ENCODE measurements around the gene MYH16. TPM values are rescaled to one million over a fixed set of nuclear protein-coding genes. Genes with fewer than 3 reads are reported as not detected.

The MYH16 gene
- total and polyA plus RNA-seq, 4 donors, result 0.26 TPM; not detected in 3

GRCh38 chr7:99255463-99255862 lies 17.2 kb upstream of the MYH16 start:
- Histone ChIP-seq H3K4me1 (ENCODE audit: control insufficient read depth, insufficient read depth, low read length) (no peaks in the 10 kb centered on the region), H3K27me3 (ENCODE audit: control insufficient read depth, insufficient read depth, low read length) (peaks cover 4% of the 10 kb centered on the region), H3K36me3 (ENCODE audit: control insufficient read depth, insufficient read depth, low read length) (no peaks in the 10 kb centered on the region), H3K9me3 (ENCODE audit: control insufficient read depth, insufficient read depth, low read length) (no peaks in the 10 kb centered on the region), H3K4me3 (ENCODE audit: low read depth, low read length) (no peak overlapping the region), H3K27ac (ENCODE audit: low read depth, low read length) (no peak overlapping the region)
- DNase-seq (ENCODE audit: low read depth in 4 of 6, low spot score in 6 of 6), result no peak
- 63% methylated on average over 4 of the region's 4 CpGs for WGBS (ENCODE audit: insufficient coverage)

- Histone ChIP-seq H3K4me1 (ENCODE audit: control insufficient read depth, insufficient read depth, low read length) (no peaks in the 10 kb centered on the region), H3K9me3 (ENCODE audit: control insufficient read depth, insufficient read depth, low read length) (no peaks in the 10 kb centered on the region), H3K4me3 (ENCODE audit: low read depth, low read length) (no peak overlapping the region), H3K36me3 (ENCODE audit: control insufficient read depth, insufficient read depth, low read length) (no peaks in the 10 kb centered on the region), H3K27ac (ENCODE audit: low read depth, low read length) (no peak overlapping the region), H3K27me3 (ENCODE audit: control insufficient read depth, insufficient read depth, low read length) (peaks cover 4% of the 10 kb centered on the region)
- WGBS (ENCODE audit: insufficient coverage), result 93% methylated on average over 9 of the region's 10 CpGs
- DNase-seq (ENCODE audit: low read depth in 4 of 6, low spot score in 6 of 6), result no peak
Measured at GRCh38 chr7:99257065-99257464, 15.6 kb upstream of the MYH16 start.

- no peak overlapping the region for H3K4me3 ChIP-seq (ENCODE audit: low read depth, low read length)
- WGBS (ENCODE audit: insufficient coverage), result 93% methylated on average over 6 of the region's 7 CpGs
Measured at GRCh38 chr7:99257675-99258074, 15.0 kb upstream of the MYH16 start.

GRCh38 chr7:99258501-99258900 lies 14.1 kb upstream of the MYH16 start:
- Histone ChIP-seq H3K9me3 (ENCODE audit: control insufficient read depth, insufficient read depth, low read length) (no peaks in the 10 kb centered on the region), H3K27ac (ENCODE audit: low read depth, low read length) (no peak overlapping the region), H3K27me3 (ENCODE audit: control insufficient read depth, insufficient read depth, low read length) (no peaks in the 10 kb centered on the region), H3K36me3 (ENCODE audit: control insufficient read depth, insufficient read depth, low read length) (no peaks in the 10 kb centered on the region), H3K4me3 (ENCODE audit: low read depth, low read length) (no peak overlapping the region), H3K4me1 (ENCODE audit: control insufficient read depth, insufficient read depth, low read length) (no peaks in the 10 kb centered on the region)
- DNase-seq (ENCODE audit: low read depth in 4 of 6, low spot score in 6 of 6), result no peak
- no CpG with 5 or more reads among the region's 2 CpGs for WGBS (ENCODE audit: insufficient coverage)

More at GRCh38 chr7:99257675-99258074, 15.0 kb upstream of the MYH16 start:
- no peak for DNase-seq (ENCODE audit: low read depth in 4 of 6, low spot score in 6 of 6)
- Histone ChIP-seq H3K27me3 (ENCODE audit: control insufficient read depth, insufficient read depth, low read length) (no peaks in the 10 kb centered on the region), H3K36me3 (ENCODE audit: control insufficient read depth, insufficient read depth, low read length) (no peaks in the 10 kb centered on the region), H3K9me3 (ENCODE audit: control insufficient read depth, insufficient read depth, low read length) (no peaks in the 10 kb centered on the region), H3K27ac (ENCODE audit: low read depth, low read length) (no peak overlapping the region), H3K4me1 (ENCODE audit: control insufficient read depth, insufficient read depth, low read length) (no peaks in the 10 kb centered on the region)

DNA sequence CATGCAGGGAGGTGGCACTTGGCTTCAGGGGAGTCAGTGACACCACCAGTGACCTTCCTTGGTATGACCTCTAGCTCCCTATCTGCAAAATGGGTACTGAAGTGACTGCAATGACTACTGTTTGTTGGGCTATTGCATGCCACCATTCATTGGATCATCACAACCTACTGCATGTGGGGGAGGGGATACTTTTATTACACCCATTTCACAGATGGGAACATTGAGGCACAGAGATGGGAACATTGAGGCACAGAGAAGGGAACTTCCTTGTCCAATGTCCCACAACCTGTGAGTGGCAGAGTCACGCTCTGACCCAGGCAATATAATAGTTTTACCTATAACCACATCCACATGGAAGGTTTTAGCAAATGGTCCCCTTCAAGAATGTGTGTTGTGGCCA lies 12.2 kb upstream of the MYH16 start:
- no CpG with 5 or more reads among the region's 1 CpG for WGBS (ENCODE audit: insufficient coverage)
- H3K27me3 ChIP-seq (ENCODE audit: control insufficient read depth, insufficient read depth, low read length), result no peaks in the 10 kb centered on the region
- no peak for DNase-seq (ENCODE audit: low read depth in 4 of 6, low spot score in 6 of 6)
- H3K4me3 ChIP-seq (ENCODE audit: low read depth, low read length), result no peak overlapping the region
- no peaks in the 10 kb centered on the region for H3K4me1 ChIP-seq (ENCODE audit: control insufficient read depth, insufficient read depth, low read length)
- no peak overlapping the region for H3K27ac ChIP-seq (ENCODE audit: low read depth, low read length)
- H3K9me3 ChIP-seq (ENCODE audit: control insufficient read depth, insufficient read depth, low read length), result no peaks in the 10 kb centered on the region
- no peaks in the 10 kb centered on the region for H3K36me3 ChIP-seq (ENCODE audit: control insufficient read depth, insufficient read depth, low read length)

- Histone ChIP-seq H3K27me3 (ENCODE audit: control insufficient read depth, insufficient read depth, low read length) (no peaks in the 10 kb centered on the region), H3K9me3 (ENCODE audit: control insufficient read depth, insufficient read depth, low read length) (no peaks in the 10 kb centered on the region), H3K36me3 (ENCODE audit: control insufficient read depth, insufficient read depth, low read length) (no peaks in the 10 kb centered on the region), H3K27ac (ENCODE audit: low read depth, low read length) (no peak overlapping the region), H3K4me3 (ENCODE audit: low read depth, low read length) (no peak overlapping the region), H3K4me1 (ENCODE audit: control insufficient read depth, insufficient read depth, low read length) (no peaks in the 10 kb centered on the region)
- DNase-seq (ENCODE audit: low read depth in 4 of 6, low spot score in 6 of 6), result no peak
- WGBS (ENCODE audit: insufficient coverage), result 83% methylated on average over 4 of the region's 6 CpGs
Measured at GRCh38 chr7:99261646-99262045, 11.0 kb upstream of the MYH16 start.

GRCh38 chr7:99265848-99266480 lies 6.7 kb upstream of the MYH16 start:
- Histone ChIP-seq H3K36me3 (ENCODE audit: control insufficient read depth, insufficient read depth, low read length) (no peaks in the 10 kb centered on the region), H3K4me1 (ENCODE audit: control insufficient read depth, insufficient read depth, low read length) (no peaks in the 10 kb centered on the region), H3K9me3 (ENCODE audit: control insufficient read depth, insufficient read depth, low read length) (no peaks in the 10 kb centered on the region), H3K27ac (ENCODE audit: low read depth, low read length) (no peak overlapping the region), H3K4me3 (ENCODE audit: low read depth, low read length) (no peak overlapping the region), H3K27me3 (ENCODE audit: control insufficient read depth, insufficient read depth, low read length) (no peaks in the 10 kb centered on the region)
- no peak for DNase-seq (ENCODE audit: low read depth in 4 of 6, low spot score in 6 of 6)
- WGBS (ENCODE audit: insufficient coverage), result 80% methylated on average over 3 of the region's 4 CpGs

DNA sequence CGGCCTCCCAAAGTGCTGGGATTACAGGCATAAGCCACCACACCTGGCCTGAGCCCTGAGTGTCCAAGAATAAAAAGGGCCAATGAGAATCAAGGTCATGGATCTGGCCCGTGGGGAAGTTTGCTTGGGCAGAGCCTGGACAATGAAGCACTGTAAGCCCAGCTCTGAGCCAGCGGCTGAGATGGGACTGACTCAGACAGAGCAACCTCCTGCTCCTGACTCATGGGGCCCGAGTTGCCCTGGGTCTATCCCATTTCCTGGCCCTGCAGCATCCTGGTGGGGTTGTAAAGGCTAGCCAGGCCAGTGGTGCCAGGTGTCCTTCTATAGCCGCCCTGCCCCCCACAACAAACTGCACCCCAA lies 5.2 kb upstream of the MYH16 start:
- Histone ChIP-seq H3K4me1 (ENCODE audit: control insufficient read depth, insufficient read depth, low read length) (no peaks in the 10 kb centered on the region), H3K27me3 (ENCODE audit: control insufficient read depth, insufficient read depth, low read length) (no peaks in the 10 kb centered on the region), H3K27ac (ENCODE audit: low read depth, low read length) (no peak overlapping the region), H3K4me3 (ENCODE audit: low read depth, low read length) (no peak overlapping the region), H3K9me3 (ENCODE audit: control insufficient read depth, insufficient read depth, low read length) (no peaks in the 10 kb centered on the region), H3K36me3 (ENCODE audit: control insufficient read depth, insufficient read depth, low read length) (no peaks in the 10 kb centered on the region)
- DNase-seq (ENCODE audit: low read depth in 4 of 6, low spot score in 6 of 6), result peak in 1 of 6 donors; percentile 6
- 75% methylated on average over 5 of the region's 5 CpGs for WGBS (ENCODE audit: insufficient coverage)

DNA sequence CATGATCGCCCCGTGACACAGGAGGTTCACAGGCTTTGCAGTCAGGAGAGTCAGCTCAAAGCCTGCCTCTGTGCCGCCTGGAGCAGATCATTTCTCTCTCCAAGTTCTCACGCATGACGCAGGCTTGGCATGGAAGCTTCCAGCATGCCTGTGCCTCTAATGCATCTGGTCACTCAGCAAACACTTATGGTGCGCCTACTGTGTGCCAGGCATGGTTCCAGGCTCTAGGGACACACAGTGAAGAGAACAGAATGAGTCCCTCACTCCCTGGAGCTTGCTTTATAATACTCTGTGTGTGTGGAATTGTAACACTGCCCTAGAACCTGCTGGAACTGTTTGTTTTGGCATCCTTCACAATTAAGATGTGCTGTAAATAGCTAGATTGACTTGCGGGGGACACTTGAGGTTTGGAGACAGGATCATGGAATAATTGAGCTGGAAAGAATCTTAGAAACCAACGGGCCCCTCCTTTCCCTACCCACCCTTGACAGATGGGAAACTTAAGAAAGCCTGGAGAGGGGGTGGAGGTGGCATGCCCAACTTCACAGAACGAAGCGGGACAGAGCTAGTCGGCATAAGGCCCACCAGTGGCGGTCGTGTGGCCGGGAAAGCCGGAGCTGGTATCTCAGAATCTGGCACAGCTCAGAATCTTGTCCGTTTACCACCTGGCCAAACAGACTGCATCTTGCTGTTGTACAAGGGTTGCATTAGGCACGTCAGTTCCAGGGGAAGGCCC lies 4.6 kb upstream of the MYH16 start:
- DNase-seq (ENCODE audit: low read depth in 4 of 6, low spot score in 6 of 6), result peak in 1 of 6 donors; percentile 80
- H3K9me3 ChIP-seq (ENCODE audit: control insufficient read depth, insufficient read depth, low read length), result no peaks in the 10 kb centered on the region
- no peak overlapping the region for H3K27ac ChIP-seq (ENCODE audit: low read depth, low read length)
- no peak overlapping the region for H3K4me3 ChIP-seq (ENCODE audit: low read depth, low read length)
- H3K36me3 ChIP-seq (ENCODE audit: control insufficient read depth, insufficient read depth, low read length), result no peaks in the 10 kb centered on the region
- no peaks in the 10 kb centered on the region for H3K4me1 ChIP-seq (ENCODE audit: control insufficient read depth, insufficient read depth, low read length)
- H3K27me3 ChIP-seq (ENCODE audit: control insufficient read depth, insufficient read depth, low read length), result no peaks in the 10 kb centered on the region
- 72% methylated on average over 15 of the region's 17 CpGs for WGBS (ENCODE audit: insufficient coverage)

DNA sequence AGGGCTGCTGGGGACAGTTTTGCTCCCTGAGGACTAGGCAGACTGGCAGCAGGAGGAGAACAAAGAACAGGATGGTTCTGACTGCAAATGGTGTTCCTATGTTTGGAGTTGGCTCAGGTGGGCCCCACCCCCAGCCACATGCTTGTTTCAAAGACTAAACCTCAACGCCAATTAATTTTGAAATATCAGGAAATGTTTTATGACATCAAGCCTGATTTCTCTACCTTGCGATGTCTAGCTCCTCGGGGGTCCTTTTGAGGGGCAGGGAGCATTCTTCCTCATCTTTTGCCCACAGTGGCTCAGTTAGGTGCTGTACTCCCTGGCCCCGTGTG lies 4.1 kb upstream of the MYH16 start:
- Histone ChIP-seq H3K36me3 (ENCODE audit: control insufficient read depth, insufficient read depth, low read length) (no peaks in the 10 kb centered on the region), H3K9me3 (ENCODE audit: control insufficient read depth, insufficient read depth, low read length) (no peaks in the 10 kb centered on the region), H3K4me3 (ENCODE audit: low read depth, low read length) (no peak overlapping the region), H3K4me1 (ENCODE audit: control insufficient read depth, insufficient read depth, low read length) (no peaks in the 10 kb centered on the region), H3K27ac (ENCODE audit: low read depth, low read length) (no peak overlapping the region), H3K27me3 (ENCODE audit: control insufficient read depth, insufficient read depth, low read length) (no peaks in the 10 kb centered on the region)
- no peak for DNase-seq (ENCODE audit: low read depth in 4 of 6, low spot score in 6 of 6)
- 77% methylated on average over 3 of the region's 4 CpGs for WGBS (ENCODE audit: insufficient coverage)

Data from spinal cord (tissue), 10 donors.